ENCODE measurements around the gene PLA2G2A.
A peak's percentile ranks its signal among the peaks of the same experiment; 100 is the strongest.
"Not testable (repeated sequence)": the region's sequence is repeated elsewhere in the genome, so short reads cannot be mapped to it uniquely, and the experiment has no call there.

PLA2G2A gene

GRCh38 chr1:19979494-19979977 is at the start of gene PLA2G2A:
TSS of gene PLA2G2A (minus strand) at chr1:19979618. CDS start at chr1:19978773, 845 bp downstream.
- no peak for DNase-seq

GRCh38 chr1:20028726-20029125 is 49.3 kb upstream of the PLA2G2A start:
- DNase-seq = no peak

- DNase-seq = no peak
Measured at GRCh38 chr1:20028125-20028524, 48.7 kb upstream of the PLA2G2A start.

DNA sequence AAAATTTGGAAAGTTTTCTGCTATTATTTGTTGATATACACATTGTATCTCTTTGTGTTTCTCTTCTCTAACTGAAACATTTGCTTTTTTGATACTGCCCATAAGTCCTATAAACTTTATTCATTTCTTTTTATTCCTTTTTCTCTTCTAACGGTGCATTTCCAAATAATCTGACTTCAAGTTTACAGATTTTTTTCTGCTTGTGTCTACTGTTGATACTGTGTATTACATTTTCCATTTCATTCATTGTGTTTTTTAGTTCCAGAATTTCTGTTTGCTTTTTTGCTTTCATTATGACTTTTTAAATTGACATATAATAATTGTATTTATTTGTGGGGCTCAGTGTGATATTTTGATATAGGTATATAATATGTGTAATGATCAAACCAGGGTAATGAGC is 38.3 kb upstream of the PLA2G2A start:
- no peak for DNase-seq

DNA sequence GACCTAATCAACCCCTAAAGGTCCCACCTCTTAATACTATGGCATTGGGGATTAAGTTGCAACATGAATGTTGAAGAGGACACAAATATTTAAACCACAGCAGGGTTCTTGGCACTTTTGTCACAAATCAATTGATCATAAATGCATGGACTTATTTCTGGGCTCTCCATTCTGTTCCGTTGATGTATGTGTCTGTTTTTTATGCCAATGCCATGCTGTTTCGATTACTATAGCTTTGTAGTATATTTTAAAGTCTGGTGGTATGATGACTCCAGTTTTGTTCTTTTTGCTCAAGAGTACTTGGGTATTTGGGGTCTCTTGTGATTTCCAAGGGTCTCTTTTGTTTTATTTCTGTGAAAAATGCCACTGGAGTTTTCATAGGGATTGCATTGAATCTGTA is 34.7 kb upstream of the PLA2G2A start:
- DNase-seq = no peak

GRCh38 chr1:20010016-20010415 is 30.6 kb upstream of the PLA2G2A start:
- no peak for DNase-seq

DNA sequence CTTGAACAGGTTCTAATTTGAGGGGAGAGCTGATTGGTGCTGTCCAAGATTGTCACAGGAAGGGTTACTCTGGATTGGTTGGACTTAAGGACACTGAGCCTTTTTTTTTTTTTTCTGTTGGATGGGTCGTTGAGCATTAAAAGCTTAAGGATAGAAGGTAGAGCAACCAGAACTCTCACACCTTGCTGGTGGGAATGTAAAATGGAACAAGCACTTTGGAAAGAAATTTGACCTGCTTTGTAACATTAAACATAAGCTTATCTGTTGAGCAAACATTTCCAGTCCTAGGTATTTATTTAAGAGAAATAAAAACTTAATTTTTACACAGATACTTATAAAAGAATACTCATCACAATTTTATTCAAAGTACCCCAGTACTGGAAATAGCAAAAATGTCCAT is 29.8 kb upstream of the PLA2G2A start:
- no peak for DNase-seq

DNA sequence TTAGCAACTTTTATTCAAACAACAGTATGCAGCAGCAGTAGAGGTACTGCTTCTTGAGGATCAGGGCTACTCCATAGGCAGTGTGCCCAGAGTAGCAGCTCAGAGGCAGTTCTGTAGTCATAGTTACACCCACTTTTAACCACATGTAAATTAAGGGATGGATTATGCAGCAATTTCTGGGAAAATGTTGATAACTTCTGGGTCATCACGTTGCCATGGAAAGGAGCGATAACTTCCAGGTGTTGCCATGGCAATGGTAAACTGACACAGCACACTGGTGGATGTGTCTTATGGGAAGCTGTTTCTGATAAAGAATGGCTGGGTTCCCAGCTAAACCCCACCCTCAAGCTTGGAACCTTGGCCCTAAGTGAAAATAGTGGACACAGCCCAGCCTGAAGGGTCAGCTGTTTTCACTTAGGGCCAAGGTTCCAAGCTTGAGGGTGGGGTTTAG is 29.0 kb upstream of the PLA2G2A start:
- DNase-seq = no peak

- DNase-seq = not testable (repeated sequence)
Measured at GRCh38 chr1:19998823-19999222, 19.4 kb upstream of the PLA2G2A start.

GRCh38 chr1:19990689-19991088 is 11.3 kb upstream of the PLA2G2A start:
- DNase-seq = no peak

- DNase-seq = not testable (repeated sequence)
Measured at GRCh38 chr1:19990182-19990582, 10.8 kb upstream of the PLA2G2A start.

DNA sequence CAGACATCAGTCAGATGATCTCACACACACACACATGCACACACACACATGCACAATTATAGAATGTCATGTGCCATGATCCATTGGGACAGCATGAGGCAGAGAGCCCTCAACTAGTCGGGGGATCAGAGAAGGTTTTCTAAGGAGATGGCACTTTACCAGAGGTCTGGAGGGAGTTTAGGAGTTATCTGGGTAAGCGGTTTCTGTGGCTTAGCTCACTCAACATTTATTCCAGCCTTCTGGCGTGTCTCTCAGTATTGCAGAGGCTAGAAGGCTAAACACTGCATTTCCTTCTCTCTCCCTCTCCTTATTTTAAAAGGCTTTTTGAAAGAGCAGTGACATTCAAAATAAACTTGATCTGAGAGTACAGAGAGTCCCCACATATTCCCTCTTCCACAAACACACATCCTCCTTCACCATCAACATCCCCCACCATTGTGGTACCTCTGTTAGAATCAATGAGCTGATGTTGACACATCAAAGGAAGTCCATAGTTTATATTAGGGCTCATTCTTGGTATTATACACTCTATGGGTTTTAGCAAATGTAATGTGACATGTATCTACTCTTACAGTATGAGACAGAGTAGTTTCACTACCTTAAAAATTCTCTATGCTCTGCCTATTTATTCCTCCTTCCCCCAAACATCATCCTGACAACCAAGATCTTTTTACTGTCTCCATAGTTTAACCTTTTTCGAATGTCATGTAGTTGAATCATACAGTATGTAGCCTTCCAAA is 9.0 kb upstream of the PLA2G2A start:
- no peak for DNase-seq

GRCh38 chr1:19987719-19988118 is 8.3 kb upstream of the PLA2G2A start:
- DNase-seq = no peak

DNA sequence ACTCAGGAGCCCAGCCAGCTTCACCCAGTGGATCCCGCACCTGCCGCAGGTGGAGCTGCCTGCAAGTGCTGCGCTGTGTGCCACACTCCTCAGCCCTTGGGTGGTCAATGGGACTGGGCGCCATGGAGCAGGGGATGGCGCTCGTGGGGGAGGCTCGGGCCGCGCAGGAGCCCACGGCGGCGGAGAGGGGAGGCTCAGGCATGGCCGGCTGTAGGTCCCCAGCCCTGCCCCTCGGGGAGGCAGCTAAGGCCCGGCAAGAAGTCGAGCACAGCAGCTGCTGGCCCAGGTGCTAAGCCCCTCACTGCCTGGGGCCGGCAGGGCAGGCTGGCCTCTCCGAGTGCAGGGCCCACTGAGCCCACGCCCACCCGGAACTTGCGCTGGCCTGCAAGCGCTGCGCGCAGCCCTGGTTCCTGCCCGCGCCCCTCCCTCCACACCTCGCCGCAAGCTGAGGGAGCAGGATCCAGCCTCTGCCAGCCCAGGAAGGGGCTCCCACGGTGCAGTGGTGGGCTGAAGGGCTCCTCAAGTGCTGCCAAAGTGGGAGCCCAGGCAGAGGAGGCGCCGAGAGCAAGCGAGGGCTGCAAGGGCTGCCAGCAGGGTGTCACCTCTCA is 5.1 kb upstream of the PLA2G2A start:
- not testable (repeated sequence) for DNase-seq

DNA sequence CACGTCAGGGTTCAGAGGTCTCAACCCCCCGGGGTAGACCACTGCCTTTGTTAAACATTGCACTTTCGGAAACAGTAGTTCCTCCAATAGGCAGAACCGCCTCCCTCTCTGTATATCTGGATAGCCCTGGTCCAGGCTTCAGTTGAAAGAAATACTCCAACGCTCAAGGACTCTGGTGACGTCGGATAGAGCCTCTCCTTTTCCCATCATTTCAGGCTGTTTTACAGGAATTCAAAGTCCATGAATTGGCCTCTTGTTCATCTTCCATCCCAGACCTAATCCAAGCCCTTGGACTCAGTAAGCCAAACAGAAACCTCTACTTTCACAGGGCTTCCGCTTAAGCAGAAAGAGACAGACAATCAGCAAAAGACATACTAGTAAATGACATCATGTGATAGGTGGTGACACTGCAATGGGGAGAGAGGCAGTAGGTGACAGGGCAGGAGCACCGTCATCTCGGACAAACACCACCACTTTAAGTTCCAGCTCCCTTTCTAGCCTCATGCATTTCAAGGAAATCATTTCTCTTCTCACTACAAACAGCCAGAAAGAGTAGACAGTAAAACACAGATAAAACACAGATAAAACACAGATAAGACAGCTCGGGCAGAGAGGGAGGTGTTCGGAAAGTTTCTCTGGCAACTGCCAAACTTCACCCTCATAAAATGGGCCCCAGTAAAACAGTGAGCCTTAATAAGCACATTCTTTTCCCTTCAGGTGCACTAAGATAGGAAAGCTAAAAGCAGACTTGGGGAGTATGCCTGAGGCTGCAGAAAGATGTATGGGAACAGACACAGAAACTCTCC is 2.3 kb upstream of the PLA2G2A start:
- no peak for DNase-seq

DNA sequence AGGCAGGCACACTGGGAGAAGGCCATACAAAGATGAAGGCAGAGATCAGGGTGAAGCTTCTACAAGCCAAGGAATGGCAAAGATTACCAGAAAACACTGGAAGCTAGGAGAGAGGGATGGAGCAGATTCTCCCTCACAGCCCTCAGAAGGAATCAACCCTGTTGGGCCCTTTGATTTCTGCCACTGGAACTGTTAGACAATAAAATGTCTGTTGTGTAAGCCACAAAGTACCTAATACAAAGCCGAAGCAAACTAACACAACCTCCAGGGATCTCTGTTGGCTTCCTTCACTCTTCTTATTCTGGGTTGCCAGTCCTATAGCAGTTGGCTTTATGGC is 1.7 kb upstream of the PLA2G2A start:
- no peak for DNase-seq

DNA sequence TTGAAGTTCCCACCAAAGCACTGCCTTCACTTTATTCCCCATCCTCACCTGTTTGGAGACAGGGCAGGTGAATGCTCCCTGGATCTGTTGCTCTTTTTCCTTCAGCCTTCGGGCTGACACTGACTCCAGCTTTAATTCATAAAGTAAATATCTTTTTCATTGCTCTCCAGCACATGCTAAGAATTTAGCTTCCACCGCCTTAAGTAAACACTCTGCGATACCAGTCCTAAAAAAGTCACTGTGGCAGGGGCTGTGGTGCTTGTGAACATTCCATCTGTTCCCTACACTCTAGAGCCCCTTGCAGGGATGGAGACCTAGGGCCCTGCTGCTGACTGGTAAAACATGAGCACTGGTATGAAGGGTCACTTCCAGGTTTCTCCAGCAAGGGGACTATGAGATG is 896 bp upstream of the PLA2G2A start:
- DNase-seq = no peak

DNA sequence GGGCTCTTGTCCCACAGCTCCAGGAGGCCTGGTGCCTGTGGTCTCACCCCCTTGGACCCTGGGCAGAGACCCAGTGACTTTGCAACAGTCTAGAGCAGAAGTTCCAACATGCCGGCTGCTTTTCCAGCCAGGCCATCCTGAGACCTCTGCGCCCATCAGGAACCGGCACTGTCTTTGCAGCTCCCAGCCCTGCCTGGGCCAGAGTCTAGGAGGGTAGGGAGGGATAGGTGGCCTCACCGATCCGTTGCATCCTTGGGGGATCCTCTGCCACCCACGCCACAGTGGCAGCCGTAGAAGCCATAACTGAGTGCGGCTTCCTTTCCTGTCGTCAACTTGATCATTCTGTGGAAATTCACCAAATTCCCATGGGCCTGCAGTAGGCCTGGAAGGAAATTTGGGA is 1.3 kb downstream of the PLA2G2A start:
- no peak for DNase-seq

GRCh38 chr1:19976317-19977003 is 3.0 kb downstream of the PLA2G2A start:
- no peak for DNase-seq

GRCh38 chr1:19975423-19976193 is 3.8 kb downstream of the PLA2G2A start:
- no peak for DNase-seq

DNA sequence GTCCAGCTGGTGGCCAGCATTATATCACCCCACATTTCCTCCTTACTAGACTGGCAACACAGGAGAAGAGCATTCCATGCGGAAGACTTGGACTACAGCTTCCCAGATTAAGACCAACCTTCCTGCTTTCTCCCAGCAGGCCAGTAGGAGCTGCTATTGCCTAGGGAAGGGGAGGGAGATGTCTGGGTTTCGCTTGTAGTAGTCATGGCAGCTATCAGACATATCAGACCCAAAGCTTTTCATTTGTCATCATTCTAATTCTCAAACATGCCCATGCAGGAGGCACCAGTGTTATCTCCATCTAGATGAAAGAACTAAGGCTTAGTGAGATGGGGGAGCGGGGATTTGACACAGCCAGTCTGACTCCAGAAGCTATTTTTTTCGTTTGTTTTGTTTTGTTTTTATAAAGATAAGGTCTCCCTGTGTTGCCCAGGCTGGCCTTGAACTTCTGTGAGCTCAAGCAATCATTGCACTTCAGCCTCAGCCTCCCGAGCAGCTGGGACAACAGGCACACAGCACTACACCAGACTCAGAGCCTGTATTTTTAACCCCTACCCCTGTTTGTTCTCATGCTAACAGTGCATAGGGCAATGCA is 4.5 kb downstream of the PLA2G2A start:
- DNase-seq = peak; percentile 1

DNA sequence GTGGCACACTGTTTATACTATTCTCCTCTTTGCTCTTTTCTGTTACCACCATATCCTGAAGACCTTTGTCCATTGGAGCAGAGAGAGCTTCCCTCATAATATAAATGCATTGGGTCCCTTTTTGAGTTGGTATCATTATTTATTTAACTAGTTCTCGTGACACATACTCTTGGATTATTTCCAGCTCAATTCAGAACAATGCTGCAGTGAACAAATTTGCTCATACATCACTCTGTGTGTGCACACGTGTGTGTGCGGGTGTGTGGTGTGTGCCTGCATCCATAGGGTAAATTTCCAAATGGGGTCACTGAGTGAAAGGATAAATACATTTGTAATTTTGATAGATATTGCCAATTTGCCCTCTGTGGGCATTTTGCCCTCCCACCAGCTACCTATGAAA is 5.8 kb downstream of the PLA2G2A start:
- no peak for DNase-seq
